K562 (cell line): ENCODE measurements around the gene TRIM25. TPM values are rescaled to one million over a fixed set of nuclear protein-coding genes. Genes with fewer than 3 reads are reported as not detected.

ENCODE experiments used
- E2F8 ChIP-seq: fragments of 450-650 bp; IDR thresholded peaks from 2 replicates; pipeline ENCODE4 v1.7.1; 2018; ENCODE audit warnings: mild to moderate bottlenecking, low read depth; ENCODE audit not compliant: partially characterized antibody
- KLF13 ChIP-seq: fragments of 450-650 bp; IDR thresholded peaks from 2 replicates; pipeline ENCODE4 v1.6.1; 2016; ENCODE audit warnings: missing genetic modification characterization, low read depth, mild to moderate bottlenecking, missing compliant biosample characterization, moderate library complexity, borderline replicate concordance
- MTA3 ChIP-seq: fragments of 450-650 bp; formaldehyde crosslinking; IDR thresholded peaks from 2 replicates; pipeline ENCODE4 v1.6.1; 2017; ENCODE audit warnings: mild to moderate bottlenecking, borderline replicate concordance
- NCOA4 ChIP-seq: fragments of 450-650 bp; IDR thresholded peaks from 2 replicates; pipeline ENCODE4 v1.6.1; 2018; ENCODE audit warnings: mild to moderate bottlenecking; ENCODE audit not compliant: partially characterized antibody
- SP1 ChIP-seq: sonication (generic); formaldehyde crosslinking; IDR thresholded peaks from 2 replicates; pipeline ENCODE4 v1.8.1; 2022; ENCODE audit warnings: mild to moderate bottlenecking, missing genetic modification reagents
- SP2 ChIP-seq: IDR thresholded peaks from 2 replicates; pipeline ENCODE4 v1.6.1; 2011; ENCODE audit warnings: mild to moderate bottlenecking, low read depth, low read length, moderate library complexity; ENCODE audit not compliant: poor library complexity, severe bottlenecking; ENCODE audit errors: extremely low read depth
- SUPT5H ChIP-seq: fragments of 450-650 bp; IDR thresholded peaks from 2 replicates; pipeline ENCODE4 v1.6.1; 2016
- TCF3 ChIP-seq: sonication (generic); formaldehyde crosslinking; IDR thresholded peaks from 2 replicates; pipeline ENCODE4 v1.4.0; 2020; ENCODE audit warnings: mild to moderate bottlenecking, missing genetic modification reagents
- TCF7L2 ChIP-seq: fragments of 150-350 bp; IDR thresholded peaks from 2 replicates; pipeline ENCODE4 v1.6.1; 2016; ENCODE audit warnings: low read depth, mild to moderate bottlenecking, low read length, moderate library complexity
- TEAD1 ChIP-seq, 2 experiments: fragments of 450-650 bp in 1 of 2; sonication (generic) in 1 of 2; formaldehyde crosslinking; IDR thresholded peaks; 2 replicates each; pipeline versions ENCODE4 v1.4.0 to v1.8.0; 2020 to 2022; ENCODE audit warnings: mild to moderate bottlenecking in 2 of 2, missing genetic modification reagents in 1 of 2
- ZKSCAN8 ChIP-seq: fragments of 200-800 bp; sonication (Bioruptor generic); IDR thresholded peaks from 2 replicates; pipeline ENCODE4 v1.6.1; 2016; ENCODE audit warnings: missing genetic modification characterization, missing compliant biosample characterization
- ZNF133 ChIP-seq: fragments of 250-450 bp; sonication (Bioruptor Pico); IDR thresholded peaks from 2 replicates; pipeline ENCODE4 v1.4.0; 2020; ENCODE audit warnings: mild to moderate bottlenecking
- ZNF146 ChIP-seq: IDR thresholded peaks from one replicate; pipeline ENCODE4 v1.6.1; 2018; ENCODE audit warnings: missing compliant biosample characterization; ENCODE audit not compliant: unreplicated experiment
- ZNF408 ChIP-seq: fragments of 250-450 bp; sonication (Bioruptor Pico); IDR thresholded peaks from 2 replicates; pipeline ENCODE4 v1.4.0; 2020; ENCODE audit warnings: low read depth, mild to moderate bottlenecking, moderate library complexity
- ZNF507 ChIP-seq: conservative IDR thresholded peaks from 2 replicates; pipeline ENCODE4 v1.6.1; 2017; ENCODE audit warnings: missing genetic modification characterization, missing compliant biosample characterization
- ZNF699 ChIP-seq: fragments of 250-450 bp; sonication (Bioruptor Pico); IDR thresholded peaks from 2 replicates; pipeline ENCODE4 v1.8.0; 2021; ENCODE audit warnings: mild to moderate bottlenecking, moderate library complexity; ENCODE audit not compliant: insufficient replicate concordance
- polyA plus RNA-seq, 8 experiments: library from polyadenylated mRNA; depleted of rRNA in 4 of 8; stranded (reverse) in 5 of 8; unstranded in 3 of 8; fragments of >200 nt; fragmentation: Nextera tagmentation in 2 of 8; fragmentation: Illumina TruSeq in 1 of 8; extraction: Ambion mirVana in 2 of 8; extraction: Trizol in 1 of 8; gene quantifications; 2 replicates each; pipeline versions ENCODE4 v1.2.1 to v1.2.3, GENCODE V29; 2011 to 2014; ENCODE audit warnings: inconsistent platforms in 1 of 8, missing spikeins in 1 of 8
- total RNA-seq, 7 experiments: library from RNA; depleted of rRNA in 6 of 7; stranded (reverse); fragments of >200 nt in 6 of 7; fragmentation: Illumina TruSeq in 2 of 7; extraction: Trizol in 2 of 7; gene quantifications; 2 replicates each; pipeline versions ENCODE4 v1.2.1 to v1.2.3, GENCODE V29; 2011 to 2021; ENCODE audit warnings: low replicate concordance in 1 of 7
- TF ChIP-seq, protein P1 (sequence below), 2 experiments: fragments of 450-650 bp; IDR thresholded peaks; 2 replicates each; pipeline ENCODE4 v1.6.1; 2016
- TF ChIP-seq, protein P2 (sequence below): sonication (generic); formaldehyde crosslinking; IDR thresholded peaks from 2 replicates; pipeline ENCODE4 v1.8.1; 2023; ENCODE audit warnings: missing genetic modification reagents, mild to moderate bottlenecking, borderline replicate concordance
- TF ChIP-seq, protein P3 (sequence below): fragments of 450-650 bp; IDR thresholded peaks from 2 replicates; pipeline ENCODE4 v1.6.1; 2016; ENCODE audit warnings: missing biosample characterization, missing genetic modification characterization

Gene TRIM25
- total and polyA plus RNA-seq, 9 of the 15 experiments (the other 6 are each of a cell fraction or from before 2014, with no cell fraction given): 5.9 to 49.5 (median 24.5) TPM

DNA sequence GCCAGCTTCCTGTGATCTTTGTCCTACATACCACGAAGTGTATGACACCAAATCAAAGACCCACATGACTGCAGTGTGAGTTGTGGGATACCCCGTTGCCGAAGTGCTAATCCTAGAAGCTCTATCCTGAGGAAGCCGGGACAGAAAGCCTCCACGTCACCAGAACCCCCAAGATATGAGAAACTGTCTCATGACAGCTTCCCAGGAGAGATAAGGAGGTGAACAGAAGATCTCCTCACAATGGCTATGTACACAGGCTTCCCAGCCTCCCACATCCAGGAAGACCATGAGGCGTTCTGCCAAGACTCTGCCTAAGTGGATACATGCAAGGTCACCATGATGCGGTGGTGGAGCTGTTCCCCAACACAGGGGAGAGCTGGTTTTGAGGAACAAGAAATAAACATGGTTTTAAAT lies 37.1 kb downstream of the TRIM25 start (continued):
- no peak for TF ChIP-seq TEAD1 (CRISPR knock-in tag; IDR thresholded peaks at IDR 0.05)
- no peak for TF ChIP-seq ZNF146 (CRISPR knock-in tag)
- no peak for TF ChIP-seq ZNF133 (CRISPR knock-in tag)
- no peak for TF ChIP-seq SUPT5H
- TF ChIP-seq TCF7L2: no peak
- TF ChIP-seq MTA3: peak; percentile 66; the same call in 1 of the 2 replicates
- TF ChIP-seq ZNF507 (tag): no peak
- TF ChIP-seq, protein P1, sequence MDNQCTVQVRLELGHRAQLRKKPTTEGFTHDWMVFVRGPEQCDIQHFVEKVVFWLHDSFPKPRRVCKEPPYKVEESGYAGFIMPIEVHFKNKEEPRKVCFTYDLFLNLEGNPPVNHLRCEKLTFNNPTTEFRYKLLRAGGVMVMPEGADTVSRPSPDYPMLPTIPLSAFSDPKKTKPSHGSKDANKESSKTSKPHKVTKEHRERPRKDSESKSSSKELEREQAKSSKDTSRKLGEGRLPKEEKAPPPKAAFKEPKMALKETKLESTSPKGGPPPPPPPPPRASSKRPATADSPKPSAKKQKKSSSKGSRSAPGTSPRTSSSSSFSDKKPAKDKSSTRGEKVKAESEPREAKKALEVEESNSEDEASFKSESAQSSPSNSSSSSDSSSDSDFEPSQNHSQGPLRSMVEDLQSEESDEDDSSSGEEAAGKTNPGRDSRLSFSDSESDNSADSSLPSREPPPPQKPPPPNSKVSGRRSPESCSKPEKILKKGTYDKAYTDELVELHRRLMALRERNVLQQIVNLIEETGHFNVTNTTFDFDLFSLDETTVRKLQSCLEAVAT (IDR thresholded peaks at IDR 0.05): no peak
- TF ChIP-seq ZKSCAN8 (CRISPR knock-in tag): no peak
- no peak for TF ChIP-seq ZNF699 (CRISPR knock-in tag)
- TF ChIP-seq, protein P2, sequence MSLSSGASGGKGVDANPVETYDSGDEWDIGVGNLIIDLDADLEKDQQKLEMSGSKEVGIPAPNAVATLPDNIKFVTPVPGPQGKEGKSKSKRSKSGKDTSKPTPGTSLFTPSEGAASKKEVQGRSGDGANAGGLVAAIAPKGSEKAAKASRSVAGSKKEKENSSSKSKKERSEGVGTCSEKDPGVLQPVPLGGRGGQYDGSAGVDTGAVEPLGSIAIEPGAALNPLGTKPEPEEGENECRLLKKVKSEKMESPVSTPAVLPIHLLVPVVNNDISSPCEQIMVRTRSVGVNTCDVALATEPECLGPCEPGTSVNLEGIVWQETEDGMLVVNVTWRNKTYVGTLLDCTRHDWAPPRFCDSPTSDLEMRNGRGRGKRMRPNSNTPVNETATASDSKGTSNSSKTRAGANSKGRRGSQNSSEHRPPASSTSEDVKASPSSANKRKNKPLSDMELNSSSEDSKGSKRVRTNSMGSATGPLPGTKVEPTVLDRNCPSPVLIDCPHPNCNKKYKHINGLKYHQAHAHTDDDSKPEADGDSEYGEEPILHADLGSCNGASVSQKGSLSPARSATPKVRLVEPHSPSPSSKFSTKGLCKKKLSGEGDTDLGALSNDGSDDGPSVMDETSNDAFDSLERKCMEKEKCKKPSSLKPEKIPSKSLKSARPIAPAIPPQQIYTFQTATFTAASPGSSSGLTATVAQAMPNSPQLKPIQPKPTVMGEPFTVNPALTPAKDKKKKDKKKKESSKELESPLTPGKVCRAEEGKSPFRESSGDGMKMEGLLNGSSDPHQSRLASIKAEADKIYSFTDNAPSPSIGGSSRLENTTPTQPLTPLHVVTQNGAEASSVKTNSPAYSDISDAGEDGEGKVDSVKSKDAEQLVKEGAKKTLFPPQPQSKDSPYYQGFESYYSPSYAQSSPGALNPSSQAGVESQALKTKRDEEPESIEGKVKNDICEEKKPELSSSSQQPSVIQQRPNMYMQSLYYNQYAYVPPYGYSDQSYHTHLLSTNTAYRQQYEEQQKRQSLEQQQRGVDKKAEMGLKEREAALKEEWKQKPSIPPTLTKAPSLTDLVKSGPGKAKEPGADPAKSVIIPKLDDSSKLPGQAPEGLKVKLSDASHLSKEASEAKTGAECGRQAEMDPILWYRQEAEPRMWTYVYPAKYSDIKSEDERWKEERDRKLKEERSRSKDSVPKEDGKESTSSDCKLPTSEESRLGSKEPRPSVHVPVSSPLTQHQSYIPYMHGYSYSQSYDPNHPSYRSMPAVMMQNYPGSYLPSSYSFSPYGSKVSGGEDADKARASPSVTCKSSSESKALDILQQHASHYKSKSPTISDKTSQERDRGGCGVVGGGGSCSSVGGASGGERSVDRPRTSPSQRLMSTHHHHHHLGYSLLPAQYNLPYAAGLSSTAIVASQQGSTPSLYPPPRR: no peak
- TF ChIP-seq SP1 (CRISPR knock-in tag): no peak
- TF ChIP-seq NCOA4: no peak
- TF ChIP-seq, protein P3, sequence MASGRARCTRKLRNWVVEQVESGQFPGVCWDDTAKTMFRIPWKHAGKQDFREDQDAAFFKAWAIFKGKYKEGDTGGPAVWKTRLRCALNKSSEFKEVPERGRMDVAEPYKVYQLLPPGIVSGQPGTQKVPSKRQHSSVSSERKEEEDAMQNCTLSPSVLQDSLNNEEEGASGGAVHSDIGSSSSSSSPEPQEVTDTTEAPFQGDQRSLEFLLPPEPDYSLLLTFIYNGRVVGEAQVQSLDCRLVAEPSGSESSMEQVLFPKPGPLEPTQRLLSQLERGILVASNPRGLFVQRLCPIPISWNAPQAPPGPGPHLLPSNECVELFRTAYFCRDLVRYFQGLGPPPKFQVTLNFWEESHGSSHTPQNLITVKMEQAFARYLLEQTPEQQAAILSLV: no peak
- TF ChIP-seq ZNF408: no peak
- TF ChIP-seq E2F8: no peak
- no peak for TF ChIP-seq SP2
- TF ChIP-seq TCF3: peak; percentile 58; the same call in 1 of the 2 replicates
- TF ChIP-seq KLF13 (tag): no peak
